NCI-H2171 (cell line): Measurements from ENCODE around the gene DENND1A.

Experiments
- DNase-seq: peaks from one replicate; lab custom pipeline; 2025; lab: John Stamatoyannopoulos, UW

Gene DENND1A

DNA sequence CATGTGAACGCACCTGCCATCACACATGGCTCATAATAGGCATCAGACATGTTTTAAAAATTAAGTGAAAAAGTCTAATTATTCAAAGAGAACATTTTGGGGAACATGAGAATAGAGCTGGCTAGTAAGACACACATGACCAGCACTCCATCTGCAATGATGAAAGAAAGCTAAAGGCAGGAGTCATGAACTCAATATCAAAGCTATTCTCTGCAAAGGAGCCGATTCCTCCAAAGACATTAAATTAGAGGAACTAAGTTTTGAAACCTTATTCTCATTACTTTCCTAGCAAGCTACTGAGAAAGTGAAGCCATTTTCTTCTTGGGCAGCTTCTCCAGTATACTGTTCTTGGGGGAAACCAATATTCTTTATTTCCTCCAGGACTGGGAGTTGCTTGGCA lies 401.9 kb downstream of the DENND1A start:
- DNase-seq = no peak

GRCh38 chr9:123525957-123526356 lies 404.0 kb downstream of the DENND1A start:
- DNase-seq = no peak

- no peak for DNase-seq
These were observed 404.5 kb downstream of the DENND1A start for GRCh38 chr9:123525424-123525823.

DNA sequence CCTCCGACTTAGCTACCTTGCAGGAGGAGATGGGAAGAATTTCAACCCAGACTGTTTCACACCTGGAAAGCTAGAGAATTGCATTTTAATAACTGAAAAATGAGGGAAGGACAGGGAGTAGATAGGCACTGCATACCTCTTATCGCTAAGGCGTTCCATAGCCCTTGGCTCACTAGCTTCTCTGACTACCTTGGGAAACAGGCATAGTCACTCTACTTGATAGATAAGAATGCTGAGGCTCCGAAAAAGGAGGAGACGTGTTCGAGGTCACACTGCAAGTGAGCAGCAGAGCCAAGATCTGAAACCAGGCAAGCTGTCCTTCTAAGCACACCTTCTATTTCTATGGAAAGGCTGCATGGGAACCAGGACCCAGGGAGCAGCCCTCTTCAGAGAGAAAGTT lies 405.1 kb downstream of the DENND1A start:
- DNase-seq = no peak

DNA sequence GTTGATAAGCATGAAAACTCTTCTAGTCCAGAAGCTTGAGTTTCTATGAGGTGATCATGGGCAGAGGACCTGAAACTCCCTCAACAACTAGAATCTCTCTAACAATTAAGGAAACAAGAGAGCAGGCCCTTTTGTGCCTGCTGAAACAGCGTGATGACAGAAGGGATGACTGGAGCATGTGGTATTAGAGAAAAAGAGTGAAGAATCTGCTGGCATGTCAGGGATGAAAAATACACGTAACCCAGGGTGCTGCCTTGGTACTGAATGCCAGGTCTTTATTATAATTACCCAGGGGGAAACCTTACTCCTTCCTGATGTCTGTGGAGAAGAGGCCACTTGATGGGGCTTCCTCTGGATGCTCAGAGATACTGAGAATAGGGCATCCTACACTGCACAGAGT lies 406.1 kb downstream of the DENND1A start:
- DNase-seq = no peak

DNA sequence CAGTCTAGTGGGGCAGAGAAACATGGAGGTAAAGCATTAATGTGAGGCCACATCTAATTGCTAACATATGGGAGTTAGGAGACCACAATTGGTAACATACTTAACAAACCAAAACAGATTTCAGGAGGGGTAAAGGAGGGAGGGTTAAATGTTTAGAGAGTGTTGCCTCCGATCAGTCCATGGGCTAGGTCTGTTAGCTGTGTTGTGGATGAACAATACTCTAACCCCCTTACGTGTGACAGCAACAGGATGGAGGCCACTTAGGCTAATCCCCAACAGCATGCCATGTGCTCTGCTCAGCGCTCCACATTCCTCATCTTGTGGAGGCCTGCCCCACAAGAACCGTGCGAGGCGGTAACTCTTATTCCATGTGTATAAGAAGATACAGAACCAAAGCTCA lies 406.9 kb downstream of the DENND1A start:
- no peak for DNase-seq

DNA sequence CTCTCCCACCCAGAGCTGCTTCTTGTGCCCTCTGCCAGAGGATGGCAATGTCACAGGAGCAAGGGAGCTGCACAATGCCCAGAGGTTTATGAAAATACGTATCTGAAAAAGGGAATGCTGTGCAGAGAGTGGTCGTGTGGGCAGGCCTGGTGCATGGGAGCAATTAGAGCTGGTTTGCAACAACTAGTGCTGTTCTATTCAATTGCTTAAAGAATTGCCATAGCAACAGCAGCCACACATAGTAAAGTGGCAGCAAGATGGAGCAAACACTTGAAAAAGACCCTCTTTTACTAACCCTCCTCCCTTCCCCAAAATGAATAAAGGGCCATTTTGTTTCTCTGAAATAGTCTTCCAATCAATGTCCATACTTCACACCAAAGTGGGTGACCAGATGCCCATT lies 407.7 kb downstream of the DENND1A start:
- no peak for DNase-seq

DNA sequence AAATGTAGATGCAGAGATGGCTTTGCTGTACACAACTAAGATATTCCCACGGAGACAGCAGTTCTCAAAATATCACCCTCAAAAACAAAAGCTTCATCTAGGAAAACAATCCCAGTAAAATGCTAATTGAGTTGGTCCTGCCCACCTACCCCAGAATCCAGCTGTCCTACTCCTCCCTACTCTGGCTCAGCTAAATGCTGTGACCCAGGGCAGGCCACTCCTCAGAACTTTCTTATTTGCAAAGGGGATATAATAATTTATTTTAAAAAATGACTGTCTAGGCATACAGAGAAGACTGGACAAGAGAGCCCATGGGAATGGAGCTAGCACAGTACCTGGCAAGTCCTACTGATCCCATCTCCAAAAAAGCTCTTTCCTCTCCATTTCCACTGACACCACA lies 411.6 kb downstream of the DENND1A start:
- DNase-seq = no peak

GRCh38 chr9:123517512-123517911 lies 412.4 kb downstream of the DENND1A start:
- no peak for DNase-seq

DNA sequence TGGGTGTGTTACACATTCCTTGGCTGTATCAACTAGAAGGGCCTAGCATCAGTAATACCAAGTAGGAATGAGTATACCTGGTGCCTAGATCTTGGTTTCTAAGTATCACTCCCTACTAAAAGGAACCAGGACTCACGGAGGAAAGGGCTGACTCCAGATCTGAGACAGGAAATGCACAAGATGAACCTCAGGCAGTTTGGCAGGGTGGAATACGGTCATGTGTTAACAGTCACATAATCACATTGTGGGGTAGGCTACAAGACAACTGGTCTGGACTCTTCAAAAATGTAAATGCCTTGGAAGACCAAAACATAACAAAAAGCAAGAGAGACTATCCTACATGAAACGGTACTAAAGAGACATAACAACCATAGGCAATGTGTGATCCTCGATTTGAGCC lies 415.2 kb downstream of the DENND1A start:
- DNase-seq = no peak

- no peak for DNase-seq
These were observed 416.4 kb downstream of the DENND1A start for GRCh38 chr9:123513554-123513953.

DNA sequence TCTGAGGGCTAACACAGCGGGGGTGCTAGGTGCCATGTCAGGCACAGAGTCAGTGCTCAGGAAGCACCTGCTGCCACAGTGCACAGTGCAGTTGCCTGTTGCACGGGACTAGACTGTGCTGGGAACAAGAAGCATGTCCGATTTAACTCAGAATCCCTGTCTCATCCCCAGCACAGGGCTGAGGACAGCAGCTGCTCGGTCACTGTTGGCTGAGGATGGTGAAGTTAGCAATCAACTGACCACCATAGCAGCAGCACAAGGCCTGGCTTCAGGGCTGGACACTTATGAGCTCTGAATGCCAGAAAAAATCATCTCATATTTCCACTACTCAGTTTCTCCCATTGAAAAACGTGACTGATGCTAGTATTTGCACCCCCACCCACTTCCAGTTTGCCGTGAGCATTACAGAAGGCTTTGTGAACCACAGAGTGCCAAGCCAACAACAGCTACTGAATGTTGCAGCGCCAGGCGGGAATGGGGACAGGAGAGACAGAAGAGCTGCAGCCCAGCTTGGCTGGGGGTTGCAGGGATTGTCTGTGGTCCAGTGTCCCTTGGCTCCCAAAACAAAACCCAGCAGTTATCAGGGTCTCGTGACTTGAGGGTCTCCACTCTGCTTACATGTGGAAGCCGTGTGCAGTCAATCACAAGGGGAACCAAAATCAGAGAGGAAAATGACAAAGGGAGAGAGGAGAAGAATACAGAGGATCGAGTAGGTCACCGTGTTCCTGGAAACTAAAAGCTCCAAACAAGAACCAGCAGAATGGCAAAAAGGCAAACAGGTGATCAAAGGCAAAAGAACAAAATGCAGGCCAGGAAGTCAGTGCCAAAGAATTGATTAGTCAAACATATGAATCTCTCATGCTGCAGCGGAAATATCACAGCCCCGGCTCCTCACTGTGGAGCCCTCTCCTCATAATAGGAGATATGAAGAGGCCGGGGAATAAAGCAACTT lies 418.3 kb downstream of the DENND1A start:
- no peak for DNase-seq

- DNase-seq = no peak
These were observed 420.3 kb downstream of the DENND1A start for GRCh38 chr9:123509646-123510045.

- DNase-seq = no peak
These were observed 421.9 kb downstream of the DENND1A start for GRCh38 chr9:123508048-123508447.

- DNase-seq = no peak
These were observed 424.4 kb downstream of the DENND1A start for GRCh38 chr9:123505496-123505895.

GRCh38 chr9:123500336-123500735 lies 429.6 kb downstream of the DENND1A start:
- DNase-seq = no peak

GRCh38 chr9:123497830-123498229 lies 432.1 kb downstream of the DENND1A start:
- no peak for DNase-seq

DNA sequence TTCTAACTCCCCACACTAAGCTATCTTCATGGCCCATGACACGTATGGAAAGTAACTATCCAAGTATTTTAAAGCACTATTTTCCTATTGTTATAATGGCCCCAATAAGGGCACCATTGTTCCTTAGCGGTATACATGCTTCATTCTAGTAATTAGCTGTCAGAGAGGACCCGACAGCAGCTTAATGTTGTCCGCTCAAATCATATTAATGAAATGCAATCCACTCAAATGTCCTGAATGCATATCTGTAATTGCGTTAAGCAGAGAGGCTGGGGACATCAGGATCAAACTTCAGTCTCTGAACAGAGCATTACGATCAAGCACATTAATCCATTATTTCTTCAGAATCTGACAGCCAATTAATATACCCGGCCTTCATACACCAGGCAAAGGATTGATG lies 434.2 kb downstream of the DENND1A start:
- no peak for DNase-seq

DNA sequence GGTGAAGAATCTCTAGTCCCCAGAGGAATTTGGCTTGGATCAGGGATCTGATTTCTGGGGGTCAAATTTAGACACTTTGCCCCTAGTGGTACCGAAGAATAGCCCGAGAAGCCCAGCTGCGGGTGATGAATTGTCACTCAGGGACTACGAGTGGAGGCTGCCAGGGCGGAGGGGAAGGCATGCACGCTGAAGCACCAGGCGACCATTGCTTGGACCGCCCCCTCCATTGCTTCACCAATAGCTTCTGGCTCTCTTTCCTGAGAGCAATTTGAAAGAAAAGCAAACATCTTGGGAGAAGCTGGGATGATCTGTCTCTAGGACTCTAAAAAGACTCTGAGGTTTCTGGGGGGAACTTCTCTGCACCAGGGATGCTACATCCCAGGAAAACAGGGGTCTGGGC lies 436.3 kb downstream of the DENND1A start:
- no peak for DNase-seq

- no peak for DNase-seq
These were observed 439.2 kb downstream of the DENND1A start for GRCh38 chr9:123490688-123491087.

DNA sequence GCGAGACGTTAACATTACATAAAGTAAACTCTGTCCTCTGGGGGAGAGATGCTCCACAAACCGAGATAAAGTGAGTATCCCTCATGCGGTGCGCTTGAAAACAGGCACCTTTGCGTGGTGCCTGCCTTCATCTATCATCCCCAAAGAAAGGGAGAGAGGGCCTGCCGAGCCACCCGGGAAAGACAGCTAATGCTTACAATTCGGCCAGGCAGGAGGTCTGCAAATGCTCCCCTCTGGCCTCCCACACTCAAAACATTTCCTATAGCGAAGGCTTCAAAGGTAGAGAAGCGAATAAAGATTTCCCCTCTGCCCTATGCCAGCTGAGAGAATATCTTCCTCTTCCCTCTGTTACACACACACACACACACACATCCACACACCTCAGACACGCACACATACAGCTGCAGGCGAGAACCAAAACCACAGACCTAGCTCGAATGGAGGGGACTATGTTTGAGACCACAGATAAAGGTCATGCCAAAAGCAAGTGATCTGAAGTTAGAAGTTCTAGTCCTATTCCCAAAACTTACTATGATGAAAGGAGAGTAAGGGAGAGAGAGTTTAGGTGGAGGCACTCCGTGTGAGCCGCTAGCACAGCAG lies 441.1 kb downstream of the DENND1A start:
- no peak for DNase-seq

- DNase-seq = no peak
These were observed 441.9 kb downstream of the DENND1A start for GRCh38 chr9:123487944-123488548.

DNA sequence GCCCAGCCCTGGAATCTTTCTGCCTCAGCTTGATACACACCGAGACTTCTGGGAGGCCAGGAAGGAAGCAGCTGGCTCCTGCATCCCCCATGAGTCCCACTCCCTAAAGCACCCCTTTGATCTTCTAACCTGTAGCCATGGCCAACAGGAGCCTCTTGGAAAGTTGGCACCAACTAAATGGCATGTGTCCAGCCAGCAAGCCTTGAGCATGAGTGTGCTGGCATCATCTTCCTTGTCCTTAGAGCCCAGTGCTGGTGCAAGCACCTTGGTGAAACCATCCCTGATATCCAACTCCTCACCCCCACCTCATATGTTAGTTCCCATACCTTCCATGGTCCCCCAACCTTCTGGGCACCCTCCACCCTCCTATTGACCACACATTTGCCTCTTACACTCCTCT lies 443.5 kb downstream of the DENND1A start:
- no peak for DNase-seq
